H9 (cell line): Measurements from ENCODE around the gene CNGB1. TPM values are rescaled to one million over a fixed set of nuclear protein-coding genes. Genes with fewer than 3 reads are reported as not detected.

Experiments used
- DNase-seq: peaks from one replicate; pipeline ENCODE4 v3.0.0-alpha.2; 2017
- H2AFZ ChIP-seq: one replicate; pipeline ENCODE4 v1.6.1; 2013; ENCODE audit warnings: mild to moderate bottlenecking, low read length, control low read depth, moderate library complexity
- H2AK5ac ChIP-seq: 2 replicates; pipeline ENCODE4 v1.6.1; 2013; ENCODE audit warnings: low read length, control low read depth, mixed read lengths; ENCODE audit not compliant: insufficient read length
- H2BK120ac ChIP-seq: one replicate; pipeline ENCODE4 v1.6.1; 2013; ENCODE audit warnings: low read depth, mild to moderate bottlenecking, low read length, control low read depth, inconsistent platforms; ENCODE audit not compliant: poor library complexity, severe bottlenecking
- H2BK12ac ChIP-seq: 2 replicates; pipeline ENCODE4 v1.6.1; 2013; ENCODE audit warnings: low read length, control low read depth, mixed read lengths, low read depth; ENCODE audit not compliant: insufficient read length
- H2BK15ac ChIP-seq: 2 replicates; pipeline ENCODE4 v1.6.1; 2013; ENCODE audit warnings: low read depth, low read length, control low read depth
- H2BK20ac ChIP-seq: one replicate; pipeline ENCODE4 v1.6.1; 2013; ENCODE audit warnings: low read depth, mild to moderate bottlenecking, low read length, control low read depth, inconsistent platforms; ENCODE audit not compliant: poor library complexity, severe bottlenecking
- H2BK5ac ChIP-seq: 2 replicates; pipeline ENCODE4 v1.6.1; 2013; ENCODE audit warnings: low read length, control low read depth, mixed read lengths; ENCODE audit not compliant: insufficient read length
- H3K14ac ChIP-seq: 2 replicates; pipeline ENCODE4 v1.6.1; 2013; ENCODE audit warnings: low read length, control low read depth; ENCODE audit not compliant: insufficient read depth
- H3K18ac ChIP-seq: 2 replicates; pipeline ENCODE4 v1.6.1; 2013; ENCODE audit warnings: low read depth, mild to moderate bottlenecking, mixed read lengths, low read length, control low read depth; ENCODE audit not compliant: insufficient read length
- H3K23ac ChIP-seq: 2 replicates; pipeline ENCODE4 v1.6.1; 2013; ENCODE audit warnings: low read length, control low read depth, mixed read lengths, low read depth; ENCODE audit not compliant: insufficient read length
- H3K23me2 ChIP-seq: 2 replicates; pipeline ENCODE4 v1.6.1; 2013; ENCODE audit warnings: low read depth, mild to moderate bottlenecking, mixed read lengths, low read length, control low read depth; ENCODE audit not compliant: insufficient read length, poor library complexity, severe bottlenecking
- H3K27ac ChIP-seq: 2 replicates; pipeline ENCODE4 v1.5.1; 2013; ENCODE audit warnings: low read length, control low read depth, mixed read lengths, low read depth; ENCODE audit not compliant: insufficient read length
- H3K27me3 ChIP-seq: 2 replicates; pipeline ENCODE4 v1.6.1; 2013; ENCODE audit warnings: low read length, control low read depth, inconsistent platforms; ENCODE audit not compliant: insufficient read depth
- H3K4ac ChIP-seq: 2 replicates; pipeline ENCODE4 v1.6.1; 2013; ENCODE audit warnings: low read depth, mild to moderate bottlenecking, control low read depth, inconsistent platforms, low read length, moderate library complexity
- H3K4me1 ChIP-seq: 2 replicates; pipeline ENCODE4 v1.6.1; 2013; ENCODE audit warnings: low read length, control low read depth, inconsistent platforms; ENCODE audit not compliant: insufficient read depth
- H3K4me2 ChIP-seq: 2 replicates; pipeline ENCODE4 v1.6.1; 2013; ENCODE audit warnings: low read length, control low read depth, mixed read lengths; ENCODE audit not compliant: insufficient read length, insufficient read depth
- H3K56ac ChIP-seq: 2 replicates; pipeline ENCODE4 v1.6.1; 2013; ENCODE audit warnings: low read depth, mild to moderate bottlenecking, mixed read lengths, low read length, control low read depth; ENCODE audit not compliant: insufficient read length
- H3K79me1 ChIP-seq: 2 replicates; pipeline ENCODE4 v1.6.1; 2013; ENCODE audit warnings: low read depth, mild to moderate bottlenecking, moderate library complexity, low read length, control low read depth, inconsistent platforms; ENCODE audit not compliant: insufficient read depth, poor library complexity, severe bottlenecking
- H3K79me2 ChIP-seq: 2 replicates; pipeline ENCODE4 v1.6.1; 2013; ENCODE audit warnings: low read length, control low read depth, inconsistent platforms; ENCODE audit not compliant: insufficient read depth
- H3K9ac ChIP-seq: 2 replicates; pipeline ENCODE4 v1.6.1; 2013; ENCODE audit warnings: low read length, control low read depth, mixed read lengths; ENCODE audit not compliant: insufficient read length; ENCODE audit errors: extremely low read depth
- H3K9me3 ChIP-seq: one replicate; pipeline ENCODE4 v1.6.1; 2013; ENCODE audit warnings: low read depth, low read length, inconsistent platforms; ENCODE audit not compliant: control insufficient read depth
- H3T11ph ChIP-seq: one replicate; pipeline ENCODE4 v1.6.1; 2013; ENCODE audit warnings: mild to moderate bottlenecking, low read length, control low read depth, inconsistent platforms
- H4K20me1 ChIP-seq: one replicate; pipeline ENCODE4 v1.6.1; 2013; ENCODE audit not compliant: control insufficient read depth, insufficient read length, insufficient read depth
- H4K5ac ChIP-seq: 2 replicates; pipeline ENCODE4 v1.6.1; 2013; ENCODE audit warnings: low read depth, mild to moderate bottlenecking, mixed read lengths, low read length, control low read depth; ENCODE audit not compliant: insufficient read length
- H4K8ac ChIP-seq: replicated peaks from 2 replicates; pipeline ENCODE4 v1.6.1; 2013; ENCODE audit warnings: low read length, control low read depth, mixed read lengths, low read depth; ENCODE audit not compliant: insufficient read length
- H4K91ac ChIP-seq: 2 replicates; pipeline ENCODE4 v1.6.1; 2013; ENCODE audit warnings: low read depth, mild to moderate bottlenecking, moderate library complexity, mixed read lengths, low read length, control low read depth; ENCODE audit not compliant: insufficient read length
- H3K27ac Mint-ChIP-seq, 3 experiments: 2 replicates in 2 of 3; 3 replicates in 1 of 3; pipeline ENCODE4 v1.8.0; 2020 to 2021; ENCODE audit warnings: mixed read lengths in 3 of 3, mild to moderate bottlenecking in 1 of 3, moderate library complexity in 1 of 3
- H3K27me3 Mint-ChIP-seq: 2 replicates; pipeline ENCODE4 v1.8.0; 2021; ENCODE audit warnings: low read depth, mild to moderate bottlenecking, moderate library complexity, mixed read lengths
- H3K36me3 Mint-ChIP-seq, 3 experiments: 2 replicates in 2 of 3; 3 replicates in 1 of 3; pipeline ENCODE4 v1.8.0; 2020 to 2021; ENCODE audit warnings: low read depth in 3 of 3, mixed read lengths in 3 of 3; ENCODE audit not compliant: insufficient read depth in 1 of 3
- H3K4me1 Mint-ChIP-seq, 2 experiments: 2 replicates each; pipeline ENCODE4 v1.8.0; 2020; ENCODE audit warnings: mixed read lengths in 2 of 2
- H3K4me3 Mint-ChIP-seq, 2 experiments: 2 replicates in 1 of 2; 3 replicates in 1 of 2; pipeline ENCODE4 v1.8.0; 2020 to 2021; ENCODE audit warnings: mild to moderate bottlenecking in 2 of 2, mixed read lengths in 2 of 2, moderate library complexity in 1 of 2
- H3K9me3 Mint-ChIP-seq, 2 experiments: 2 replicates in 1 of 2; 3 replicates in 1 of 2; pipeline ENCODE4 v1.8.0; 2020; ENCODE audit warnings: mild to moderate bottlenecking in 2 of 2, mixed read lengths in 2 of 2, moderate library complexity in 1 of 2
- WGBS: extraction: QIAGEN DNeasy Blood & Tissue Kit; methylation state at CpG from one replicate; pipeline ENCODE4 v1.1.7; 2013; ENCODE audit warnings: missing lambda C conversion rate, low lambda C conversion rate, mixed read lengths; ENCODE audit not compliant: insufficient read length; ENCODE audit errors: extremely low coverage; 5-methylcytosine and 5-hydroxymethylcytosine counted together
- total RNA-seq: library from RNA; stranded (reverse); gene quantifications from 2 replicates; pipeline ENCODE4 v1.2.1, GENCODE V29; 2021
- TF ChIP-seq, protein P1 (sequence below): fragments of 200-600 bp; sonication (generic); conservative IDR thresholded peaks from 3 replicates; pipeline ENCODE4 v1.8.0; 2021; ENCODE audit warnings: antibody characterized with exemption, mild to moderate bottlenecking

The CNGB1 gene
- total RNA-seq, 1 experiment from 2014 or later, result not detected

DNA sequence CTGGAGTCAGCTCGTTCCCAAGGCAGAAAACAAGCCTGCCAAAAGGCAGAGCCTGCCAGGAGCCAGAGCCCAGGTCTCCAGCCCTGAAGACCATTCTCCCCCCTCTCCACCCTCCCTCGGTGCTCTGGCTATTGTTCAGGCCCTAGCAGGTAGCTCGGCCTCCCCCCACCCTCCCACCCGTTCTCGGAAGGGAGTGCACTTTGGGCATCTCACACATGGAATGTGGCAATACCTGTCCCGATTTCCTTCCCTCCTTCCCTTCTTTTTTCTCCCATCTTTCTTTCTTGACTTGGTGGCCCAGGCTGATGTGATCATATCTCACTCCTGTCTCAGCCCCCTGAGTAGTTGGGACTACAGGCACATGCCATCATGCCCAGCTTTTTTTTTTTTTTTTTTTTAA lies 12.4 kb downstream of the CNGB1 start:
- Mint-ChIP-seq H3K9me3 (no peaks in the 10 kb centered on the region), H3K4me1 (peaks cover 16 to 29% of the 10 kb centered on the region in 2 experiments; a peak in 3 of 4 replicates)
- TF ChIP-seq, protein P1, sequence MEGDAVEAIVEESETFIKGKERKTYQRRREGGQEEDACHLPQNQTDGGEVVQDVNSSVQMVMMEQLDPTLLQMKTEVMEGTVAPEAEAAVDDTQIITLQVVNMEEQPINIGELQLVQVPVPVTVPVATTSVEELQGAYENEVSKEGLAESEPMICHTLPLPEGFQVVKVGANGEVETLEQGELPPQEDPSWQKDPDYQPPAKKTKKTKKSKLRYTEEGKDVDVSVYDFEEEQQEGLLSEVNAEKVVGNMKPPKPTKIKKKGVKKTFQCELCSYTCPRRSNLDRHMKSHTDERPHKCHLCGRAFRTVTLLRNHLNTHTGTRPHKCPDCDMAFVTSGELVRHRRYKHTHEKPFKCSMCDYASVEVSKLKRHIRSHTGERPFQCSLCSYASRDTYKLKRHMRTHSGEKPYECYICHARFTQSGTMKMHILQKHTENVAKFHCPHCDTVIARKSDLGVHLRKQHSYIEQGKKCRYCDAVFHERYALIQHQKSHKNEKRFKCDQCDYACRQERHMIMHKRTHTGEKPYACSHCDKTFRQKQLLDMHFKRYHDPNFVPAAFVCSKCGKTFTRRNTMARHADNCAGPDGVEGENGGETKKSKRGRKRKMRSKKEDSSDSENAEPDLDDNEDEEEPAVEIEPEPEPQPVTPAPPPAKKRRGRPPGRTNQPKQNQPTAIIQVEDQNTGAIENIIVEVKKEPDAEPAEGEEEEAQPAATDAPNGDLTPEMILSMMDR, result no peak

More for the DNA sequence above, 12.4 kb downstream of the CNGB1 start:
- no peaks in the 10 kb centered on the region for H4K20me1 ChIP-seq
- H2AK5ac ChIP-seq, result no peak overlapping the region
- no CpG with 5 or more reads among the region's 6 CpGs for WGBS
- H4K8ac ChIP-seq, result no peak overlapping the region
- H3K27me3 Mint-ChIP-seq, result no peaks in the 10 kb centered on the region; the same call in 1 of the 2 replicates
- no peaks in the 10 kb centered on the region for H3K4me1 ChIP-seq
- no peak overlapping the region for H4K91ac ChIP-seq
- H3T11ph ChIP-seq, result no peak overlapping the region
- H2BK120ac ChIP-seq, result no peak overlapping the region
- H3K23me2 ChIP-seq, result no peaks in the 10 kb centered on the region
- no peak overlapping the region for H4K5ac ChIP-seq
- H3K56ac ChIP-seq, result no peak overlapping the region
- no peak overlapping the region for H2AFZ ChIP-seq
- no peaks in the 10 kb centered on the region for H3K9me3 ChIP-seq
- no peak overlapping the region for H3K9ac ChIP-seq
- no peak overlapping the region for H3K27ac Mint-ChIP-seq
- no peak overlapping the region for H3K4ac ChIP-seq
- no peak overlapping the region for H3K27ac ChIP-seq
- no peak for DNase-seq
- no peak overlapping the region for H3K14ac ChIP-seq
- no peak overlapping the region for H2BK5ac ChIP-seq
- no peak overlapping the region for H2BK20ac ChIP-seq
- no peak overlapping the region for H3K18ac ChIP-seq
- H3K4me3 Mint-ChIP-seq, result no peak overlapping the region
- no peak overlapping the region for H2BK12ac ChIP-seq
- no peak overlapping the region for H3K23ac ChIP-seq
- H2BK15ac ChIP-seq, result no peak overlapping the region
- no peaks in the 10 kb centered on the region for H3K79me1 ChIP-seq
- H3K4me2 ChIP-seq, result no peak overlapping the region
- H3K27me3 ChIP-seq, result no peaks in the 10 kb centered on the region
- no peaks in the 10 kb centered on the region for H3K79me2 ChIP-seq
- H3K36me3 Mint-ChIP-seq, result no peaks in the 10 kb centered on the region
